Liver (tissue), 9 donors: ENCODE results near the gene KLF13. TPM values are rescaled to one million over a fixed set of nuclear protein-coding genes. Genes with fewer than 3 reads are reported as not detected.

Experiments
- DNase-seq: peaks from one replicate; pipeline ENCODE4 v3.0.0-alpha.2; 2017; ENCODE audit warnings: low spot score
- H3K27ac ChIP-seq, 2 donors: one replicate each; pipeline ENCODE4 v1.7.0; 2013; ENCODE audit warnings: inconsistent platforms in 2 of 2, low read length in 2 of 2, control low read depth in 1 of 2, low read depth in 1 of 2, mild to moderate bottlenecking in 1 of 2
- H3K27me3 ChIP-seq, 4 donors: one replicate each; pipeline versions ENCODE4 v1.6.1 to v1.7.0; 2013; ENCODE audit warnings: low read length in 3 of 4, inconsistent platforms in 1 of 4, mild to moderate bottlenecking in 1 of 4, moderate library complexity in 1 of 4; ENCODE audit not compliant: control insufficient read depth in 4 of 4, insufficient read depth in 4 of 4
- H3K36me3 ChIP-seq, 4 donors: one replicate each; pipeline versions ENCODE4 v1.6.1 to v1.7.0; 2013; ENCODE audit warnings: low read length in 3 of 4, mild to moderate bottlenecking in 3 of 4, low read depth in 1 of 4, moderate library complexity in 1 of 4; ENCODE audit not compliant: control insufficient read depth in 4 of 4, insufficient read depth in 3 of 4
- H3K4me1 ChIP-seq, 4 donors: one replicate each; pipeline versions ENCODE4 v1.6.1 to v1.7.0; 2013; ENCODE audit warnings: low read length in 3 of 4, mild to moderate bottlenecking in 3 of 4, moderate library complexity in 1 of 4; ENCODE audit not compliant: control insufficient read depth in 4 of 4, insufficient read depth in 4 of 4
- H3K4me3 ChIP-seq, 3 donors: one replicate each; pipeline versions ENCODE4 v1.6.1 to v1.7.0; 2013; ENCODE audit warnings: low read length in 3 of 3, control low read depth in 1 of 3, low read depth in 1 of 3, mild to moderate bottlenecking in 1 of 3
- H3K9ac ChIP-seq, 2 donors: one replicate each; pipeline ENCODE4 v1.7.0; 2013; ENCODE audit warnings: low read length in 2 of 2, mild to moderate bottlenecking in 2 of 2, moderate library complexity in 2 of 2, control low read depth in 1 of 2, low read depth in 1 of 2
- H3K9me3 ChIP-seq, 4 donors: one replicate each; pipeline versions ENCODE4 v1.6.1 to v1.7.0; 2013; ENCODE audit warnings: low read length in 3 of 4; ENCODE audit not compliant: control insufficient read depth in 4 of 4
- GABPA ChIP-seq, 2 donors: IDR thresholded peaks in 1 of 2; conservative IDR thresholded peaks in 1 of 2; 2 replicates each; pipeline ENCODE4 v1.6.1; 2016; ENCODE audit warnings: antibody characterized with exemption in 2 of 2, mild to moderate bottlenecking in 1 of 2, moderate library complexity in 1 of 2
- NR2F2 ChIP-seq: IDR thresholded peaks from 2 replicates; pipeline ENCODE4 v1.6.1; 2016; ENCODE audit warnings: antibody characterized with exemption
- RAD21 ChIP-seq, 2 donors: IDR thresholded peaks; 2 replicates each; pipeline ENCODE4 v1.6.1; 2016; ENCODE audit warnings: antibody characterized with exemption in 2 of 2, mild to moderate bottlenecking in 2 of 2
- RXRA ChIP-seq, 2 donors: IDR thresholded peaks; 2 replicates each; pipeline ENCODE4 v1.6.1; 2017 to 2018; ENCODE audit warnings: antibody characterized with exemption in 2 of 2, mild to moderate bottlenecking in 1 of 2
- SP1 ChIP-seq: IDR thresholded peaks from 2 replicates; pipeline ENCODE4 v1.6.1; 2018; ENCODE audit warnings: antibody characterized with exemption, mild to moderate bottlenecking
- YY1 ChIP-seq: IDR thresholded peaks from 2 replicates; pipeline ENCODE4 v1.6.1; 2016; ENCODE audit warnings: antibody characterized with exemption, mild to moderate bottlenecking
- ZBTB33 ChIP-seq: IDR thresholded peaks from 2 replicates; pipeline ENCODE4 v1.6.1; 2016; ENCODE audit warnings: antibody characterized with exemption
- WGBS: extraction: QIAGEN DNeasy Blood & Tissue Kit; methylation state at CpG from one replicate; pipeline ENCODE4 v1.1.7; 2013; 5-methylcytosine and 5-hydroxymethylcytosine counted together
- polyA plus RNA-seq, 2 donors: library from polyadenylated mRNA; stranded (reverse) in 1 of 2; unstranded in 1 of 2; fragments of 200-250 nt in 1 of 2; fragments of >200 nt in 1 of 2; fragmentation: Nextera tagmentation in 1 of 2; extraction: Ambion mirVana in 1 of 2; gene quantifications; one replicate each; pipeline versions ENCODE4 v1.2.1 to v1.2.3, GENCODE V29; 2013 to 2015
- total RNA-seq, 2 donors: library from RNA; depleted of rRNA; stranded (reverse); fragments of >200 nt; gene quantifications; one replicate each; pipeline ENCODE4 v1.2.3, GENCODE V29; 2014
- TF ChIP-seq, protein P1 (sequence below): IDR thresholded peaks from 2 replicates; pipeline ENCODE4 v1.6.1; 2016; ENCODE audit warnings: antibody characterized with exemption, mild to moderate bottlenecking
- TF ChIP-seq, protein P2 (sequence below): IDR thresholded peaks from 2 replicates; pipeline ENCODE4 v1.6.1; 2016; ENCODE audit warnings: antibody characterized with exemption
- donor health status: healthy.
- donor health status: healthy.
- donor health status: healthy.
- donor health status: healthy.
- donor health status: healthy.

Gene KLF13
- total and polyA plus RNA-seq, 4 donors, result 17.4 to 77.1 (median 57.5) TPM

DNA sequence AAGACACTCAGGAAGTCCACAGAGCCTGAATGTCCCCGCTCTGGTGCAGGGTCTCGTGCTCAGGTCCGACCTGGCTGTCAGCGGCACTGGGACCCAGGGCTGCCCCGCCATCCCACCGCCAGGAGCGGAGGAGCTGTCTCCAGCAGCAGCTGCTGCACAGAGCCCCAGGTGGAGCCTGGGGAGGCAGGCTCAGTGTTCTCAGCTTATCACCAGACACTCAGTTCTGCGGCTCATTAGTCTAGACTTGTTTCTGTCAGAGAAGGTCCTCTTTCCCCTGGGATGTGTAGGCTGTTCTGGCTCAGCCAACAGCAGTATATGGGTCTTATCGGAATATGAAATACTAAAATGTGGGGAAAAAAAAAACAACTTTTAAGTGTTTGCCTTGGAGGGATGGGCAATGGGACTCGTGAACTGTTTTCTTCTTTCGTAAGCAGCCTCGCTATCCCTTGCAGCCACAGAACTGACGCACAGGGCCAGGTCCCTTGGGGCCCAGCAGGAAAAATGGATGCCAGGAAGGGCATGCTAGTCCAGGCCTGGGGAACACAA is 75.9 kb downstream of the KLF13 start:
- Histone ChIP-seq H3K4me3 (no peak overlapping the region), H3K4me1 (no peaks in the 10 kb centered on the region), H3K27ac (no peak overlapping the region), H3K27me3 (no peaks in the 10 kb centered on the region), H3K9ac (no peak overlapping the region), H3K36me3 (no peaks in the 10 kb centered on the region), H3K9me3 (no peaks in the 10 kb centered on the region)
- TF ChIP-seq NR2F2 (peak; percentile 45), SP1 (no peak), RXRA (IDR thresholded peaks at IDR 0.05) (no peak)
- DNase-seq, result no peak
- WGBS, result 90% methylated on average over 13 of the region's 13 CpGs

- TF ChIP-seq NR2F2, result peak; percentile 3
- TF ChIP-seq SP1, result no peak
- Histone ChIP-seq H3K4me3 (no peak overlapping the region), H3K36me3 (no peaks in the 10 kb centered on the region), H3K9ac (no peak overlapping the region), H3K27me3 (no peaks in the 10 kb centered on the region), H3K4me1 (no peaks in the 10 kb centered on the region), H3K27ac (no peak overlapping the region), H3K9me3 (no peaks in the 10 kb centered on the region)
- WGBS, result 92% methylated on average over 6 of the region's 6 CpGs
- no peak for DNase-seq
These were observed 76.5 kb downstream of the KLF13 start for GRCh38 chr15:31403096-31403495.

- Histone ChIP-seq H3K36me3 (no peaks in the 10 kb centered on the region), H3K9ac (no peak overlapping the region), H3K4me1 (no peaks in the 10 kb centered on the region), H3K9me3 (no peaks in the 10 kb centered on the region), H3K27ac (no peak overlapping the region), H3K4me3 (no peak overlapping the region), H3K27me3 (no peaks in the 10 kb centered on the region)
- no peak for DNase-seq
- 97% methylated on average over 5 of the region's 5 CpGs for WGBS
- no peak for TF ChIP-seq RXRA (IDR thresholded peaks at IDR 0.05)
- TF ChIP-seq GABPA (IDR thresholded peaks at IDR 0.05 in 1 of 2, conservative IDR thresholded peaks at IDR 0.05 in 1 of 2), result no peak
- no peak for TF ChIP-seq ZBTB33
- no peak for TF ChIP-seq SP1
- no peak for TF ChIP-seq YY1
- TF ChIP-seq, protein P1, sequence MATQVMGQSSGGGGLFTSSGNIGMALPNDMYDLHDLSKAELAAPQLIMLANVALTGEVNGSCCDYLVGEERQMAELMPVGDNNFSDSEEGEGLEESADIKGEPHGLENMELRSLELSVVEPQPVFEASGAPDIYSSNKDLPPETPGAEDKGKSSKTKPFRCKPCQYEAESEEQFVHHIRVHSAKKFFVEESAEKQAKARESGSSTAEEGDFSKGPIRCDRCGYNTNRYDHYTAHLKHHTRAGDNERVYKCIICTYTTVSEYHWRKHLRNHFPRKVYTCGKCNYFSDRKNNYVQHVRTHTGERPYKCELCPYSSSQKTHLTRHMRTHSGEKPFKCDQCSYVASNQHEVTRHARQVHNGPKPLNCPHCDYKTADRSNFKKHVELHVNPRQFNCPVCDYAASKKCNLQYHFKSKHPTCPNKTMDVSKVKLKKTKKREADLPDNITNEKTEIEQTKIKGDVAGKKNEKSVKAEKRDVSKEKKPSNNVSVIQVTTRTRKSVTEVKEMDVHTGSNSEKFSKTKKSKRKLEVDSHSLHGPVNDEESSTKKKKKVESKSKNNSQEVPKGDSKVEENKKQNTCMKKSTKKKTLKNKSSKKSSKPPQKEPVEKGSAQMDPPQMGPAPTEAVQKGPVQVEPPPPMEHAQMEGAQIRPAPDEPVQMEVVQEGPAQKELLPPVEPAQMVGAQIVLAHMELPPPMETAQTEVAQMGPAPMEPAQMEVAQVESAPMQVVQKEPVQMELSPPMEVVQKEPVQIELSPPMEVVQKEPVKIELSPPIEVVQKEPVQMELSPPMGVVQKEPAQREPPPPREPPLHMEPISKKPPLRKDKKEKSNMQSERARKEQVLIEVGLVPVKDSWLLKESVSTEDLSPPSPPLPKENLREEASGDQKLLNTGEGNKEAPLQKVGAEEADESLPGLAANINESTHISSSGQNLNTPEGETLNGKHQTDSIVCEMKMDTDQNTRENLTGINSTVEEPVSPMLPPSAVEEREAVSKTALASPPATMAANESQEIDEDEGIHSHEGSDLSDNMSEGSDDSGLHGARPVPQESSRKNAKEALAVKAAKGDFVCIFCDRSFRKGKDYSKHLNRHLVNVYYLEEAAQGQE, result no peak
- TF ChIP-seq RAD21 (IDR thresholded peaks at IDR 0.05), result no peak
- TF ChIP-seq, protein P2, sequence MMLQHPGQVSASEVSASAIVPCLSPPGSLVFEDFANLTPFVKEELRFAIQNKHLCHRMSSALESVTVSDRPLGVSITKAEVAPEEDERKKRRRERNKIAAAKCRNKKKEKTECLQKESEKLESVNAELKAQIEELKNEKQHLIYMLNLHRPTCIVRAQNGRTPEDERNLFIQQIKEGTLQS, result no peak
These were observed 77.0 kb downstream of the KLF13 start for GRCh38 chr15:31403606-31404005.
